ENCODE results near the gene THSD8. TPM values are rescaled to one million over a fixed set of nuclear protein-coding genes. Genes with fewer than 3 reads are reported as not detected.

The THSD8 gene
- total RNA-seq, result not detected in 2 replicates

DNA sequence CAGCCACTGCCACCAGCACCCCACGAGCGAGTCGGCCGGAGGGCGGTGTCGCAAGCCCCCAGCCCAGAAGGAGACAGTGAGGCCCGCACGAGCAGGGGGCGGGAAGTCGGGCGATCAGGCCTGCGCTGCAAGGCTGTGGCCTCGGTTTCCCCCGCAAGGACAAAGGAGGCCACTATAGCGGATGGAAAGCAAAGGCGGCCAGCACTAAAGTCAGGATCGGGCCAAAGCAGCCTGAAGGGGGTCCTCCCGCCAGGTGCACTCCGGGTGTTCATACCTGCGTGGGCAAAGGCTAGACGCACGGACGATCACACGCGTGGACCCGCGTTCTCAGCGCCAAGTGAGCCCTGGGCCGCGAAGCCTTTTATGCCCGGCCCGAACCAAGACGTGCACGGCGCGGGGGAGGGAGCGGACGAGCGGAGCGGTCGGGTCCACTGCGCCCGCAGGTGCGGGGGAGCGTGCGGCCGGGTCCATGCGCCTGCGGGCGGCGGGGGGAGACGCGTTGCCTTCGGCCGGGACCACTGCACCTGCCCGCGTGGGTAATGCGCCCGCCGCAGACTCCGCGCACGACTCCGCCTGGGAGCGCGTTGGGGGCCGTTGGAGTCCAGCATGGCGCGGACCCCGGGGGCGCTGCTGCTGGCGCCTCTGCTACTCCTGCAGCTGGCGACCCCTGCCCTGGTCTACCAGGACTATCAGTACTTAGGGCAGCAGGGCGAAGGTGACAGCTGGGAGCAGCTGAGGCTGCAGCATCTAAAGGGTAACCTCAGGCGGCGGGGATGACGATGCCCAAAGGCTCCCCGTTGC, at the start of gene THSD8, which contains the start of gene PRDX2:
TSS of gene THSD8 (plus strand) at position 604 of the 801 bp plus-strand sequence. CDS start at position 607, 3 bp downstream.
TSS of gene PRDX2 (minus strand) at position 335 of the 801 bp plus-strand sequence. CDS start 539 bp downstream, outside the sequence.

GRCh38 chr19:12774588-12775555, 27.0 kb upstream of the THSD8 start, which contains the start of gene HOOK2:
Gene HOOK2 (minus strand): TSS chr19:12775552. CDS start chr19:12775449, 103 bp downstream.

DNA sequence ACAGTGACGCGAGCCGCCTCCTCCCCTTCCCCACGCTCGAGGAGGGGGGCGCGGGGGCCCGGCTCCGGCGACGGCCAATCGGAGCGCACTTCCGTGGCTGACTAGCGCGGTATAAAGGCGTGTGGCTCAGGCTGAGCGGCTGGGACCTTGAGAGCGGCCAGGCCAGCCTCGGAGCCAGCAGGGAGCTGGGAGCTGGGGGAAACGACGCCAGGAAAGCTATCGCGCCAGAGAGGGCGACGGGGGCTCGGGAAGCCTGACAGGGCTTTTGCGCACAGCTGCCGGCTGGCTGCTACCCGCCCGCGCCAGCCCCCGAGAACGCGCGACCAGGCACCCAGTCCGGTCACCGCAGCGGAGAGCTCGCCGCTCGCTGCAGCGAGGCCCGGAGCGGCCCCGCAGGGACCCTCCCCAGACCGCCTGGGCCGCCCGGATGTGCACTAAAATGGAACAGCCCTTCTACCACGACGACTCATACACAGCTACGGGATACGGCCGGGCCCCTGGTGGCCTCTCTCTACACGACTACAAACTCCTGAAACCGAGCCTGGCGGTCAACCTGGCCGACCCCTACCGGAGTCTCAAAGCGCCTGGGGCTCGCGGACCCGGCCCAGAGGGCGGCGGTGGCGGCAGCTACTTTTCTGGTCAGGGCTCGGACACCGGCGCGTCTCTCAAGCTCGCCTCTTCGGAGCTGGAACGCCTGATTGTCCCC, 10.4 kb upstream of the THSD8 start, which contains the start of gene JUNB:
TSS of gene JUNB (plus strand) at position 142 of the 706 bp plus-strand sequence. CDS start at position 428, 286 bp downstream.

GRCh38 chr19:12806242-12807081, 4.6 kb downstream of the THSD8 start, which contains the start of gene RNASEH2A:
Gene RNASEH2A (plus strand): TSS chr19:12806584. CDS start chr19:12806674, 90 bp downstream.

DNA sequence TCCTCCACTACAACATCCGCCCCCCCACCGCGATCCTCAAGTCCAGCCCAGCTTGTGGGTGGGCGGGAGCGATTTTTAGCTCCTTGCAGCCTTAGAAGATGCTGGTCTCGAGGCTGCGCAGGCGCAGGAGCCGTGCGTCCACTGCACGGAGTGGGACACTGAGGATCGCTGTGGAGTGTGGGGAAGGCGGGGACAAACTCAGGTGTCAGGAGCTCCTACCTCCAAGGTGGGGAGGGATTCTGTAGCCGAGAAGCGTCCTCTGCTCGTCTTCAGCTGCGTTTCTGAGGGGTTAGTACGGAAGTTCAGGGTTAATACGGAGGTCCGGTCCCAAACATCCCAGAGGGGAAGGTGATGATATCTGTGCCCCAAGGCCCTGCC, 32.7 kb downstream of the THSD8 start, which contains the start of gene RTBDN:
TSS of gene RTBDN (minus strand) at position 14 of the 378 bp plus-strand sequence. CDS start 4,600 bp downstream, outside the sequence.

DNA sequence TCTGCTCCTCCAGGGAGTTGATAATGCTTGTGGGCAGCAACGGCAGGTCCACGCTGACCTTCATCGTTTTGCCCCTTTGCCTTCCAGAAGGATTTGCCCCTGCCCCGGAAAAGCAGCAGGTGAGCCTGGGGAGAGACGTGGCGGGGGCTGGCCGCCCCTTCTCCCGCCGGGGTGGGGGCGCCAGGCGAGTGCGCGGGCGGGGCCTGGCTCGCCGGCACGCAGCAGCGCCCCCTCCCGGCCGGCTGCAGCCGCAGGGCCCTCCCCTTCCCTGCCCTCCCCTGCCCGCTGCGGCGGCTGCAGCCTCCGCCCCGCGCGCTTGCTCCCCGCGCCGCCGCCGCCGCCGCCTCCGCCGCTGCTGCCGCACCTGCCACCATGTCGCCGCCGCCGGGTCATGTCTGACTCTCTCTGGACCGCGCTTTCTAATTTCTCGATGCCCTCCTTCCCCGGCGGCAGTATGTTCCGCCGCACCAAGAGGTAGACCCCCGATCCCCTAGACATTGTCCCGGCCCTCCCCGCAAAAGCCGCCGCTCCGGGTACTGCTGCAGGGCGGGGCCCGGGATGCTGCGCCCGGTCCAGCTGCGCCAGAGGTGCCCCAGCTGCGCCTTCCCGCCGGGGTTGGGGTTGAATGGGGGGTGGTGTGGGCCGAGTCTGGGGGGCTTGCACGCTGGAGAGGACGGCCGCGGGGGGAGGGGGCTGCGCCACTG, 36.5 kb downstream of the THSD8 start, which contains the start of gene MAST1:
TSS of gene MAST1 (plus strand) at position 334 of the 704 bp plus-strand sequence. CDS start at position 392, 58 bp downstream.

Other genes starting within 250 kb of the THSD8 start
- 5.3 and 7.5 TPM in 2 replicates for gene ZNF490, start 191.3 kb upstream of the THSD8 start, total RNA-seq
- 14.7 and 17.7 TPM in 2 replicates for gene ZNF791, start 191.1 kb upstream of the THSD8 start, total RNA-seq
- 26.0 and 31.8 TPM in 2 replicates for gene MAN2B1, start 135.3 kb upstream of the THSD8 start, total RNA-seq
- 8.5 and 11.5 TPM in 2 replicates for gene WDR83, start 135.3 kb upstream of the THSD8 start, total RNA-seq
- 47.2 and 63.5 TPM in 2 replicates for gene DHPS, start 120.2 kb upstream of the THSD8 start, total RNA-seq
- not detected in 2 replicates for gene GNG14, start 114.1 kb upstream of the THSD8 start, total RNA-seq
- 3.6 and 3.8 TPM in 2 replicates for gene FBXW9, start 105.4 kb upstream of the THSD8 start, total RNA-seq
- 27.7 and 34.1 TPM in 2 replicates for gene TNPO2, start 78.1 kb upstream of the THSD8 start, total RNA-seq
- 135 and 166 TPM in 2 replicates for gene TRIR, start 67.4 kb upstream of the THSD8 start, total RNA-seq
- 100 and 112 TPM in 2 replicates for gene GET3, start 64.6 kb upstream of the THSD8 start, total RNA-seq
- gene BEST2, start 50.3 kb upstream of the THSD8 start, total RNA-seq, result not detected in 2 replicates
- gene HOOK2, start 26.5 kb upstream of the THSD8 start, total RNA-seq, result 16.9 and 18.3 TPM in 2 replicates
- gene JUNB, start 10.6 kb upstream of the THSD8 start, total RNA-seq, result 76.1 and 137 TPM in 2 replicates
- gene PRDX2, start 269 bp upstream of the THSD8 start, total RNA-seq, result 181 and 208 TPM in 2 replicates
- gene RNASEH2A, start 4.5 kb downstream of the THSD8 start, total RNA-seq, result 20.1 and 27.3 TPM in 2 replicates
- not detected in 2 replicates for gene RTBDN, start 32.5 kb downstream of the THSD8 start, total RNA-seq
- gene MAST1, start 36.4 kb downstream of the THSD8 start, total RNA-seq, result 0.13 and 0.19 TPM in 2 replicates
- gene DNASE2, start 79.4 kb downstream of the THSD8 start, total RNA-seq, result 31.8 and 34.1 TPM in 2 replicates
- gene KLF1, start 85.1 kb downstream of the THSD8 start, total RNA-seq, result not detected in 2 replicates
- gene GCDH, start 89.1 kb downstream of the THSD8 start, total RNA-seq, result 12.7 and 16.5 TPM in 2 replicates
- 0.19 and 0.26 TPM in 2 replicates for gene SYCE2, start 117.2 kb downstream of the THSD8 start, total RNA-seq
- gene FARSA, start 131.6 kb downstream of the THSD8 start, total RNA-seq, result 43.6 and 58.0 TPM in 2 replicates
- 2,036 and 2,214 TPM in 2 replicates for gene CALR, start 136.5 kb downstream of the THSD8 start, total RNA-seq
- 68.6 and 83.4 TPM in 2 replicates for gene RAD23A, start 143.8 kb downstream of the THSD8 start, total RNA-seq
- gene GADD45GIP1, start 155.2 kb downstream of the THSD8 start, total RNA-seq, result 31.5 and 46.9 TPM in 2 replicates
- 0.12 and 0.13 TPM in 2 replicates for gene DAND5, start 167.5 kb downstream of the THSD8 start, total RNA-seq
- gene NFIX, start 193.4 kb downstream of the THSD8 start, total RNA-seq, result 85.9 and 137 TPM in 2 replicates

All from aortic smooth muscle cell (primary cell).